ENCODE data around the gene DEPDC4. TPM values are rescaled to one million over a fixed set of nuclear protein-coding genes. Genes with fewer than 3 reads are reported as not detected.

The DEPDC4 gene
- total and polyA plus RNA-seq, 2 of the 13 experiments (the other 11 are each of a cell fraction or from before 2014, with no cell fraction given): 2.2 to 5.7 TPM

GRCh38 chr12:100266835-100267602 lies at the start of gene DEPDC4, which contains the start of gene SCYL2 (continued):
- TF ChIP-seq SAFB2 (CRISPR knock-in tag; IDR thresholded peaks at IDR 0.05; ENCODE audit: borderline replicate concordance, low read depth) (no peak), FOXA1 (IDR thresholded peaks at IDR 0.05) (no peak), FOXA1 (CRISPR knock-in tag; IDR thresholded peaks at IDR 0.05) (no peak), ATF7 (IDR thresholded peaks at IDR 0.05) (peak; percentile 99), ATF7 (CRISPR knock-in tag; IDR thresholded peaks at IDR 0.05) (peak; percentile 90), ZNF354B (CRISPR knock-in tag; IDR thresholded peaks at IDR 0.05) (no peak), ZBTB7B (CRISPR knock-in tag; IDR thresholded peaks at IDR 0.05) (no peak), KMT2A (CRISPR knock-in tag; IDR thresholded peaks at IDR 0.05) (peak; percentile 19; the same call in 1 of the 2 replicates), RBM39 (IDR thresholded peaks at IDR 0.05; ENCODE audit: low read depth, low read length, poor library complexity, severe bottlenecking) (no peak), MEF2D (CRISPR knock-in tag; IDR thresholded peaks at IDR 0.05) (no peak), NR3C1 (CRISPR knock-in tag; IDR thresholded peaks at IDR 0.05) (no peak), ZNF629 (CRISPR knock-in tag; conservative IDR thresholded peaks at IDR 0.05) (no peak), IKZF4 (CRISPR knock-in tag; IDR thresholded peaks at IDR 0.05; ENCODE audit: borderline replicate concordance, low read depth, not compliant biosample characterization) (no peak), ZNF12 (CRISPR knock-in tag; IDR thresholded peaks at IDR 0.05) (no peak), PLSCR1 (CRISPR knock-in tag; IDR thresholded peaks at IDR 0.05; ENCODE audit: borderline replicate concordance) (no peak), KDM4B (CRISPR knock-in tag; IDR thresholded peaks at IDR 0.05) (no peak), HOXA3 (CRISPR knock-in tag; IDR thresholded peaks at IDR 0.05) (no peak; the same call in 1 of the 2 replicates), TFDP2 (CRISPR knock-in tag; IDR thresholded peaks at IDR 0.05) (peak; percentile 67), NFKB2 (CRISPR knock-in tag; IDR thresholded peaks at IDR 0.05; ENCODE audit: borderline replicate concordance) (no peak), RELA (CRISPR knock-in tag; IDR thresholded peaks at IDR 0.05) (no peak), WIZ (CRISPR knock-in tag; IDR thresholded peaks at IDR 0.05) (no peak)
- TF ChIP-seq, protein P1, sequence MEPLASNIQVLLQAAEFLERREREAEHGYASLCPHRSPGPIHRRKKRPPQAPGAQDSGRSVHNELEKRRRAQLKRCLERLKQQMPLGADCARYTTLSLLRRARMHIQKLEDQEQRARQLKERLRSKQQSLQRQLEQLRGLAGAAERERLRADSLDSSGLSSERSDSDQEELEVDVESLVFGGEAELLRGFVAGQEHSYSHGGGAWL (CRISPR knock-in tag; IDR thresholded peaks at IDR 0.05): peak; percentile 52; the same call in 1 of the 2 replicates
- TF ChIP-seq, protein P2, sequence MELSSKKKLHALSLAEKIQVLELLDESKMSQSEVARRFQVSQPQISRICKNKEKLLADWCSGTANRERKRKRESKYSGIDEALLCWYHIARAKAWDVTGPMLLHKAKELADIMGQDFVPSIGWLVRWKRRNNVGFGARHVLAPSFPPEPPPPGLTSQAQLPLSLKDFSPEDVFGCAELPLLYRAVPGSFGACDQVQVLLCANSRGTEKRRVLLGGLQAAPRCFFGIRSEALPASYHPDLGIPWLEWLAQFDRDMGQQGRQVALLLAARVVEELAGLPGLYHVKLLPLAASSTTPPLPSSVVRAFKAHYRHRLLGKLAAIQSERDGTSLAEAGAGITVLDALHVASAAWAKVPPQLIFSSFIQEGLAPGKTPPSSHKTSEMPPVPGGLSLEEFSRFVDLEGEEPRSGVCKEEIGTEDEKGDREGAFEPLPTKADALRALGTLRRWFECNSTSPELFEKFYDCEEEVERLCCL (CRISPR knock-in tag; IDR thresholded peaks at IDR 0.05; ENCODE audit: borderline replicate concordance): no peak
- TF ChIP-seq, protein P3, sequence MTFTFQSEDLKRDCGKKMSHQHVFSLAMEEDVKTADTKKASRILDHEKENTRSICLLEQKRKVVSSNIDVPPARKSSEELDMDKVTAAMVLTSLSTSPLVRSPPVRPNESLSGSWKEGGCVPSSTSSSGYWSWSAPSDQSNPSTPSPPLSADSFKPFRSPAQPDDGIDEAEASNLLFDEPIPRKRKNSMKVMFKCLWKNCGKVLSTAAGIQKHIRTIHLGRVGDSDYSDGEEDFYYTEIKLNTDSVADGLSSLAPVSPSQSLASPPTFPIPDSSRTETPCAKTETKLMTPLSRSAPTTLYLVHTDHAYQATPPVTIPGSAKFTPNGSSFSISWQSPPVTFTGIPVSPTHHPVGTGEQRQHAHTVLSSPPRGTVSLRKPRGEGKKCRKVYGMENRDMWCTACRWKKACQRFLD (CRISPR knock-in tag; IDR thresholded peaks at IDR 0.05; ENCODE audit: borderline replicate concordance): no peak
